Measurements from ENCODE around the gene SNN. TPM values are rescaled to one million over a fixed set of nuclear protein-coding genes. Genes with fewer than 3 reads are reported as not detected.

Gene SNN
- total and polyA plus RNA-seq, 2 experiments from 2014 or later = 28.3 to 41.8 TPM

DNA sequence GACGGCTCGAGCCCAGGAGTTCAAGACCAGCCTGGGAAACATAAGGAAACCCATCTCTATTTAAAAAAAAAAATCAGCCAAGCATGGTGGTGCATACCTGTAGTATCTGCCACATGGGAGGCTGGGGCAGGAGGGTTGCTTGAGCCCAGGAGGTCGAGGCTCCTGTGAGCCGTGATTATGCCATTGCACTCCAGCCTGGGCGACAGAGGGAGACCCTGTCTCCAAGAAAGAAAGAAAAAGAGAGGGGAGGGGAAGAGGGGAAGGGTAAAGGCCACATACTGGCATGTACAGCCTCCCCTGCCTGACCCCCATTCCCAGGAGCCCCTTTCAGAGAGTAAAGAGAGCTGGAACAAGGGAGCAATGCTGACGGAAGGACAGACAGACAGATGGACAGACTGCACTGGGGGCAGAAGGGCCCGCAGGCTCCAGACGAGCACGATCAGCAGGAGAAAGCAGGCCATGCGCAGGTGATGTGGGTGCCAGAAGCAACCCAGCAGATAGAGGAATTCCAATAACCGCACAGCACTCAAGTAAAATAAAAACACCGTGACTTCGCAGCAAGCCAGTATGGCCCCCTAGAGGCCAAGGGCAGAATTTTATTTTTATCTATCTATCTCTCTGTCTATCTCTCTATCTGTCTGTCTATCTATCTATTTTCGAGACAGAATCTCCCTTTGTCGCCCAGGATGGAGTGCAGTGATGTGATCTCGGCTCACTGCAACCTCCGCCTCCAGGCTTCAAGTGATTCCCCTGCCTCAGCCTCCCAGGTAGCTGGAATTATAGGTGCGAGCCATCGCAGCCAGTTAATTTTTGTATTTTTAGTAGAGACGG lies 27.1 kb upstream of the SNN start:
- H3K9me3 ChIP-seq (ENCODE audit: low read depth) = no peaks in the 10 kb centered on the region
- peaks cover 4% of the 10 kb centered on the region for H3K4me1 ChIP-seq (ENCODE audit: low read depth)
- TF ChIP-seq CTCF (IDR thresholded peaks at IDR 0.05; ENCODE audit: low read depth, low read length) = peak; percentile 75
- H3K27ac ChIP-seq = no peak overlapping the region
- DNase-seq (ENCODE audit: low read depth in 1 of 2, low spot score in 1 of 2) = peak; percentile 33 to 76
- no peak overlapping the region for H3K4me3 ChIP-seq
- H3K27me3 ChIP-seq = no peaks in the 10 kb centered on the region
- no peaks in the 10 kb centered on the region for H3K36me3 ChIP-seq

DNA sequence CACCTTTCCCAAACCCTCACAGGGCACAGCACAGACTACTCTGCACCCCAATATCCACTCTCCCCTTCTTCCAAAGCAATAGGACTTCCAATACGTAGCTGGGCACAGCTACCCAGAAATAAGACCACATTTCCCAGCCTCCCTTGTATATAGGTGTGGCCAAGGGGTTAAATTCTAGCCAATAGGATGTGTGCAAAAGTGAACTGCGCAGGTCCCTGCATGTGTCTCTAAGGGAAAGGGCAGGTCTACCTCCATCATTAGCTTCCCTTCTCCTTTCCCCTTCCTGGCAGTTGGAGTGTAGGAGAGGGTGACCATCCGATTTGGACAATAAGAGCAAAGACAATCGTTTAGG lies 25.5 kb upstream of the SNN start:
- DNase-seq (ENCODE audit: low read depth in 1 of 2, low spot score in 1 of 2) = no peak
- peaks cover 4% of the 10 kb centered on the region for H3K4me1 ChIP-seq (ENCODE audit: low read depth)
- no peaks in the 10 kb centered on the region for H3K27me3 ChIP-seq
- no peak overlapping the region for H3K27ac ChIP-seq
- no peak overlapping the region for H3K4me3 ChIP-seq
- TF ChIP-seq CTCF (IDR thresholded peaks at IDR 0.05; ENCODE audit: low read depth, low read length) = no peak
- H3K9me3 ChIP-seq (ENCODE audit: low read depth) = no peaks in the 10 kb centered on the region
- H3K36me3 ChIP-seq = no peaks in the 10 kb centered on the region

DNA sequence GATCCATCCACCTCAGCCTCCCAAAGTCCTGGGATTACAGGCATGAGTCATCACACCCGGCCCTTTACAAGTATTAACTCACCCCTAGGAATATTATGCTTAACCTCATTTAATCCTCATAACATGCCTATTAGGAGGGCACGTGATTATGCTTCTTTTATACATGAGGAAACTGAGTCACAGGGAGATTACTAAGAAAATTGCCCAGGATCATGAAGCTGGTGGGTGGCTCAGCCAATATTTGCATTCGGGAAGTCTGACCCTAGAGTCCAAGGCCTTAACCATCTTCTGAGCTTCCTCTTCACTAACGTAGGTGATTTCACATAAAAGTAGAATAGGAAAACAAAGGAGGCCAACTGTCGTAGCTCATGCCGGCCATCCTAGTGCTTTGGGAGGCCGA lies 19.0 kb upstream of the SNN start:
- H3K4me1 ChIP-seq (ENCODE audit: low read depth) = no peaks in the 10 kb centered on the region
- TF ChIP-seq CTCF (IDR thresholded peaks at IDR 0.05; ENCODE audit: low read depth, low read length) = no peak
- H3K4me3 ChIP-seq = no peak overlapping the region
- no peak for DNase-seq (ENCODE audit: low read depth in 1 of 2, low spot score in 1 of 2)
- H3K27ac ChIP-seq = no peak overlapping the region
- H3K9me3 ChIP-seq (ENCODE audit: low read depth) = no peaks in the 10 kb centered on the region
- no peaks in the 10 kb centered on the region for H3K27me3 ChIP-seq
- no peaks in the 10 kb centered on the region for H3K36me3 ChIP-seq

- Histone ChIP-seq H3K4me1 (ENCODE audit: low read depth) (no peaks in the 10 kb centered on the region), H3K27me3 (no peaks in the 10 kb centered on the region), H3K36me3 (no peaks in the 10 kb centered on the region), H3K27ac (no peak overlapping the region), H3K9me3 (ENCODE audit: low read depth) (no peaks in the 10 kb centered on the region), H3K4me3 (no peak overlapping the region)
- no peak for DNase-seq (ENCODE audit: low read depth in 1 of 2, low spot score in 1 of 2)
- no peak for TF ChIP-seq CTCF (IDR thresholded peaks at IDR 0.05; ENCODE audit: low read depth, low read length)
These were observed 17.3 kb upstream of the SNN start for GRCh38 chr16:11650641-11651591.

- no peak for TF ChIP-seq CTCF (IDR thresholded peaks at IDR 0.05; ENCODE audit: low read depth, low read length)
- Histone ChIP-seq H3K9me3 (ENCODE audit: low read depth) (no peaks in the 10 kb centered on the region), H3K27ac (no peak overlapping the region)
These were observed 16.5 kb upstream of the SNN start for GRCh38 chr16:11651796-11652195.

More at GRCh38 chr16:11651796-11652195, 16.5 kb upstream of the SNN start:
- Histone ChIP-seq H3K4me3 (no peak overlapping the region), H3K36me3 (no peaks in the 10 kb centered on the region), H3K27me3 (no peaks in the 10 kb centered on the region), H3K4me1 (ENCODE audit: low read depth) (no peaks in the 10 kb centered on the region)
- no peak for DNase-seq (ENCODE audit: low read depth in 1 of 2, low spot score in 1 of 2)

Measured in cardiac muscle cell (in vitro differentiated cells and primary cell).